Fibroblast of mammary gland (primary cell): ENCODE data around the gene CCDC24.

ENCODE experiments used
- DNase-seq: peaks from one replicate; pipeline ENCODE4 v3.0.0-alpha.2; 2010; ENCODE audit warnings: low read depth
- H3K4me3 ChIP-seq: 2 replicates; pipeline ENCODE4 v1.5.1; 2011; ENCODE audit warnings: low read depth, mild to moderate bottlenecking, low read length, moderate library complexity; ENCODE audit not compliant: control insufficient read depth
- CTCF ChIP-seq: conservative IDR thresholded peaks from 2 replicates; pipeline ENCODE4 v1.5.1; 2011; ENCODE audit warnings: low read depth, low read length, inconsistent platforms; ENCODE audit not compliant: control insufficient read depth, insufficient read depth

CCDC24 gene

GRCh38 chr1:44015206-44015605 is 23.8 kb downstream of the CCDC24 start:
- DNase-seq, result no peak
- TF ChIP-seq CTCF, result no peak
- no peak overlapping the region for H3K4me3 ChIP-seq

- DNase-seq, result no peak
- no peak for TF ChIP-seq CTCF
- H3K4me3 ChIP-seq, result no peak overlapping the region
Measured at GRCh38 chr1:44016041-44016889, 24.9 kb downstream of the CCDC24 start.

GRCh38 chr1:44016890-44017400 is 25.5 kb downstream of the CCDC24 start:
- DNase-seq, result no peak
- no peak for TF ChIP-seq CTCF
- H3K4me3 ChIP-seq, result no peak overlapping the region

- no peak overlapping the region for H3K4me3 ChIP-seq
- DNase-seq, result no peak
- TF ChIP-seq CTCF, result no peak
Measured at GRCh38 chr1:44019466-44019948, 28.1 kb downstream of the CCDC24 start.

GRCh38 chr1:44020464-44020863 is 29.1 kb downstream of the CCDC24 start:
- no peak for TF ChIP-seq CTCF
- no peak overlapping the region for H3K4me3 ChIP-seq
- DNase-seq, result no peak

GRCh38 chr1:44021156-44021555 is 29.8 kb downstream of the CCDC24 start:
- no peak for TF ChIP-seq CTCF
- no peak for DNase-seq
- no peak overlapping the region for H3K4me3 ChIP-seq
